T-helper 9 cell (primary cell): ENCODE data around the gene SEMA5A.
"Not testable (repeated sequence)": the region's sequence is repeated elsewhere in the genome, so short reads cannot be mapped to it uniquely, and the experiment has no call there.

Experiments used
- DNase-seq: peaks from one replicate; pipeline ENCODE4 v3.0.0-alpha.2; 2020

The SEMA5A gene

DNA sequence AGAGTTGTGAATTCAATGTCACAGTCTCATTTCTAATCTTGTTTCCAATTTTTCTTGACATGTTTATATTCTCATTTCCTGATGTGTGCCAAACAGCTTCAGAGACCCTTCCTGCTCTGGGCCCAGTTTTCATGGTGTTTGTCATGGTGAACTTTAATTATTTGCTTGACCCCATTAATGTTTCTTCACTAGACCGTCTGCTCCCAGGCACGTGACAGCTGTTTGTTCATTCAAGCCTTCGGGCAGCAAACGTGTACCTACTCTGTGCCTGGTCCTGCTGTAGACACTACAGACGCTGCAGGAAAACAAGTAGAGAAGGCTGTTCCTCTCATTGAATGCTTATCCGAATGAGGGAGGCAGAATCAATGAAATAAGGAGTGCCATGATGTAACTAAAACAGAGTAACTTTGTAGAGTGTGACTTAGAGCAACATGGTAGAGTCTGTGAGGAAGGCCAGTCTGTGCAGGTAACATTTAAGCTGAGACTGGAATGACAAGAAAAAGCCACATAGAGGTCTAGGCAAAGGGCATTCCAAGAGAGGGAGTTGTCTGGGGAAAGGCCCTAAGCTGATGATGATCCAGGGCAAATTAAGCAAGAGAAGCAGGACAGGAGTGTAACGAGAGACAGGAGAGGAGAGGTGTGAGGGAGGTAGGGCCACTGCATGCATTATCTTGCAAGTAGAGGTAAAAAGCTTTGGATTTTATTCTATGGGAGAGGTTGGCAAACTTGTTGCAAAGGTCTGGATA is 191.4 kb downstream of the SEMA5A start:
- DNase-seq = no peak

DNA sequence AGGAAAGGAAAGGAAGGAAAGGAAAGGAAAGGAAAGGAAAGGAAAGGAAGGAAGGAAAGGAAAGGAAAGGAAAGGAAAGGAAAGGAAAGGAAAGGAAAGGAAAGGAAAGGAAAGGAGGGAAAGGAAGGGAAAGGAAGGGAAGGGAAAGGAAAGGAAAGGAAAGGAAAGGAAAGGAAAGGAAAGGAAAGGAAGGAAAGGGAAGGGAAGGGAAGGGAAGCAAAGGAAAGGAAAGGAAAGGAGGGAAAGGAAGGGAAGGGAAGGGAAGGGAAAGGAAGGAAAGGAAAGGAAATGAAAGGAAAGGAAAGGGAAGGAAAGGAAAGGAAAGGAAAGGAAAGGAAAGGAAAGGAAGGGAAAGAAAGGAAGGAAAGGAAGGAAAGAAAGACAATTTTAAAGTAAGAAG is 192.8 kb downstream of the SEMA5A start:
- DNase-seq = not testable (repeated sequence)

DNA sequence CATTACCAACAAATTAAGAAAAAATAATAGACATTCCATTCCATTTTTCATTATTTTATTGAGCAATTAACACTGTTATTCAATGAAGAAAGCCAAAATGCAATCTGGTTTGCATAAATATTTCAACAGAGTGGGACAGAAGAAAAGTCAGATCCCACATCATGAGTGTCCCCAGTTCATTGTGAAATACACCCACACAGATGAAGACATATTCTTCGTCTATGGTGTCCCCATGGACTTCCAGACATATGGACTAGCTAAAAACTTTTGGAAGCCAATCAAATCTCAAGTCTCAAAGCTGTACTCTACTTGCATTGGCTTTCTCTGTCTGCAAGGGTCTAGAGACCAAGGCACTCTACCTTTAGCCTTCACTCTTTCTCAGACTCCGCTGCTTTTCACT is 194.3 kb downstream of the SEMA5A start:
- no peak for DNase-seq

DNA sequence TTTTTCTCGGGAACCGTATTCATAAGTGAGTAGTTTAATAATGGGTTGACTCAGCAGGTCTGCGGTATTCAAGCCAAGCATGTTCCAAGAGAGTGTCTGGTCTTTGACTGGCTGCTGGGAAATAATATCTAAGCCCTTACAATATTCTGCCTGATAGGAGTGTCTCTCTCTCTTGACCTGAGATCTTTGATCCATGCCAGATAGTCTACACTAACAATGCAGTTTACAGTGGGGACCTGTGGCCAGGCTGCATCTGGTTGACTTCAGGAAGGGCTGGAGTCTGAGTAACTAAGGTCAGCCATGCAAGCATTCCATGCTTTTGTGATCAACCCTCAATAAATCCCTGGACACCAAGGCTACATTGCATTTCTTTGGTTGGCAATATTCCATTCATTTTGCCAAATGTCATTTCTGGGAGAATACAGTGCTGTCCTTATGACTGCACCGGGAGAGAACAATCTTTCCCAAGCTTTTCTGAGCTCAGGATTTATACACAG is 195.5 kb downstream of the SEMA5A start:
- DNase-seq = no peak

DNA sequence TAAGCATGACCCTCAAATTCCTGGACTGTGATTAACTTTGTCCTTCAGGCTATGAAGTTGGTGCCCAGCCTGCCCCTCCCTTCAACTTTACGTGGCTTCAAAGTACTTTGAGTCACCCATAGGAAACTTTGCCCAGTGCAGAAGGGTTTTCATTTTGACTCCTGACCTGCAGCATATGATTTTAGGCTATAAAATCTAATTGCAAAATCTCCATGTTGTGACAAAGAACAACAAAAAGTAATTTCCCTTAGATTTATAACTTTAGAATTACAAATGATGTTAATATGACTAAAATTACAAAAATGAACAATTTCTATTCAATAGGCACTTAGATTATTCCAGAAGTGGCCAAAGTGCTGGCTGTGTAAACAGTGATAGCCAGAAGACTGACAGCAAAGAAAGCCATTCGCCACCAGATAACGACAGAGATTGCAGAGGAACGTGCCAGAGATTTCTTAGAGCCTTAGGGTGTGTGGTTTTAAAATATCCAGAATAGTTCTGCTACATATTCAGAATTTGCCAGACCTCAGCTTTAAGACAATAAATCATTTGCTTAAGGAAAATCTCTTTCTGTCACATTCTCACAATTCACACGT is 197.4 kb downstream of the SEMA5A start:
- no peak for DNase-seq

DNA sequence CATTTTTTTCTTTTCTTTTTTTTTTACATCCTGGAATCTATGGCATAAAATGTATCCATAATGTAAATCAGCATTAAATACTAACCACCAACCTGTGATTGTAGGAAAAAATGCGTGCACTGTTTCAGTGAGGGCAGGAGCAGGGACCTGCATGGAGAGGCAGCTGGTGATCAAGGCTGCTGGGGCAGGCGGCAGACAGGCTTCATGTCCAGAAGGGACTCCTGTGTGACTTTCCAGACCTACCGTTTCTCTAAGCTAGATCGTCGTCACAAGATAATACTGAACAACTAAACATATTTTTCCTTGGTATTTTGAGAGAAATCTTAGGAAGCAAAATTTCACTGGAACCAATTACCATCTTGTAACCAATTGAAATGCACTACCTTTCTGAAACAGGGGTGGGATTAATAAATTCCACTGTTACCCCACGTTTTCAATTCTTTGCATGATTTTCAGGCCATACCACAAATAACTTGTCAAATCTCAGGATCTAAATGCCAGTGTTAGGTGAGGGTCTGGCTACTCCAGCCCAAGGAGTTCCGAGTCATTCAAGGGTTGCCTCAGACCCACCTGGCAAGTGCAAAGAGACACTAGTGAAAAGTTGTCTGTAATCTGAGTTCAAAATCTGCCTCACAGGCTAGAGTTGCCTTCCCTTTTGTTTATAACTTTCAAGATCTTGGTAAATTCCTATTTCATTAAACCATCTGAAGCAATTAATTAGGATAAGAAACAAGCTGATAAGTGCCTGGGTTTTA is 198.2 kb downstream of the SEMA5A start:
- DNase-seq = no peak

DNA sequence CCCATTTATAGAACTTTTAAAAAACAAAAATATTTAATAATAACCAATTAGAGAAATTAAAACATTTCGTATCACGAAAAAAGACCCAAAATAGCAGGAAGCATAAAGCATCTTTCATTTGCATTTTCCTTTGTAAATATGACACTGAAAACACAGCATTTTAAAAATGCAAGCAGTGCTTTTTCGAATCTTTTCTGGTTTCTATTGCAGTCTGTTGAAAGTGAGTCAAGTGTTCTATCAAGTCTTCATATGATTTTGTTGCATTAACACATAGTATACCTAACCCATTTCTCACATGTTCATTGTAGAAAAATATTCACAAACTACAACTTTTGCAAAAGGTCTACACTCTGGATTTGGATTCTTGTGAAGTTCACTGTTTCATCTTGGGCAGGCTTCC is 198.8 kb downstream of the SEMA5A start:
- DNase-seq = no peak

DNA sequence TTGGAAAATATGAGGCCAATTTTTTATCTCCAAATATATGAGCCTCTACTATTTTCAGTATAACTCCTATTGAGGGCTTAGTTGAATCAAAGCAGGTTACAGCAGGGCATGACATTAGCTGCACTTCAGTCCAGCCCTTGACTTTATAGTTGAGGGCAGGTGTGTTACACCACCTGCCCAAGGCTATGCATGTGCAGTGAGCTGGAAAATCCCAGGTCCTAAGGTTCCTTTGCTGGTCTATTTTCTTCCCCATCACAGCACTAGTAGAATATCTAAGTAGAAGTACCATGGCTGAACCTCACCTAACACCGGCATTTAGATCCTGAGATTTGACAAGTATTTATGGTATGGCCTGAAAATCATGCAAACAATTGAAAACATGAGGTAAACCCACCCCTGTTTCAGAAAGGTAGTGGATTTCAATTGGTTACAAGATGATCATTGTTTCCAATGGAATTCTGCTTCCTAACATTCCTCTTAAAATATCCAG is 201.1 kb downstream of the SEMA5A start:
- no peak for DNase-seq

DNA sequence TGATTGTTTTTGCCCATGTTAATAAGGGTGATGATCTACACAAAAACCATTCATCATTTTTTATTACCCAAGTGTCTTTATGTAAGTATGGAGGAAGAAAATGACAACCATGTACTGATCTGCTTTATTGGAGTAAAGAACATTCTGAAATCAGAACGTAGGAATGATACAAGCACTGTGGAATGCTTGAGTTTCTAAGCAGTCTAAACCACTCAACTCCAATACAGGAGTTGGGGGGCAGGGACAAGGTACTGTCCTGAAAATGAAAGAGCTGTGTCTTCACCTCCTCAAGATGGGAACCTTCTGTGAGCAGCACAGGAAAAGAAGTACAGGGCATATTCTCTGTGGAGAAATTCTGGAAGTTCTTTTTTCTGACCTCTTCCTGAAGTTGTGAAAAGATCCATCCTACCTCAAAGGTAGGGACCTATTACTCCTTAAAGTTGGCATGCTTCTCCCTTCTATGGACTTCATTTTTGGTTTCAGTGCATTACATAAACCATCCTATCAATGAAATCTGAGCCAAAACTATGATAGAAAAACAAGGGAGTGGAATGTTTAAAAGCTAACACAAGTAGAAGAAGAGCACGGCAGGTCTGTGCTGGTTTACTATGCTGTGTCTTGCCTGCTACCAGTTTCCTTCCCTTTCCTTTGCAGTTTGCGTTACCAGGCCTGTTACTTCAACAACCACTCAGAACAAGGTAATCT is 202.6 kb downstream of the SEMA5A start:
- DNase-seq = no peak

DNA sequence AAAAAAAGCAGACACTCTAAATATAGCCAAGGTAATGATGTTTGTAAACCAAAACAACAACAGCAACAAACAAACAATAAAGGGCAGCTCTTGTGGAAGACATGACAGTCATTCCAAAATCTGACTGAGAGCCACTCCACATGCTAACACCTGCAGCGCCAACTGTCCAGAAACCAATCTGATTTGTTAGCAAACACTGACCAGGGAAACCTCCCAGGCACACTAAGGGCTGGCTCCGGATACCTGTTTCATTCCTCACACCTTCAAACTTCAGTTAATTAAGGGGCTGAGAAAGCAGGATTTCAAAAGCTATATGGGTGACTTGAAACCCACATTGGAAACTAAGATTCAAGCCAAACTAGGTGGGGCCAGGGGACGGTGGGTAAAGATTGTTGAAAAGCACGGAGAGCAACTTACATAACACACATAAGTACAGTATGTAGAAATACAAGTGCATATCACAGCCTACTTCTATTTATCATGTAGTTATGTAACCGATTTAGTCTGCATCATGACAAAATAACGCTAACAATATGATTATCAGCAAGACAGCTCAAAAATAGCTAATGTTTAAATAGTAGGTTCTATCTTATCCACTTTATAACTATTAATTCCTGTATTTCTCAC is 203.6 kb downstream of the SEMA5A start:
- DNase-seq = no peak

DNA sequence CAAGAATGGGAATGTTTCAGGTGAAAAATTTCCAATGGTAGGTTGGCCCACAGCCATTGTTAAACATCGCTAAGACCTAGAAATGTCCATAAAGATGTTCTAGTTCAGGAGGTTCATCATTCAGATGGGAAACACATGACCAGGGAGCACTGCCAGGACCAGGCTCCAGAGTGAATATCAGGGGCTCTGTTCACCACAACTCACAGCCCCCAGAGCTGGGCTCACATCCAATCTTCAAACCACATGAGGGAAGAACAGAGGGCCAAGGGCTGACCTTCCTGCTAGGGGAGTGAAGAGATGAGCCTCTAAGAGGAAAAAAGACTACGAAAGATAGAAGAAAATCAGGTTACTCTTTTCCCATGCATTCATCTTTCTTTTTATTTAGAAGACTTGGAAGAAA is 205.8 kb downstream of the SEMA5A start:
- no peak for DNase-seq

DNA sequence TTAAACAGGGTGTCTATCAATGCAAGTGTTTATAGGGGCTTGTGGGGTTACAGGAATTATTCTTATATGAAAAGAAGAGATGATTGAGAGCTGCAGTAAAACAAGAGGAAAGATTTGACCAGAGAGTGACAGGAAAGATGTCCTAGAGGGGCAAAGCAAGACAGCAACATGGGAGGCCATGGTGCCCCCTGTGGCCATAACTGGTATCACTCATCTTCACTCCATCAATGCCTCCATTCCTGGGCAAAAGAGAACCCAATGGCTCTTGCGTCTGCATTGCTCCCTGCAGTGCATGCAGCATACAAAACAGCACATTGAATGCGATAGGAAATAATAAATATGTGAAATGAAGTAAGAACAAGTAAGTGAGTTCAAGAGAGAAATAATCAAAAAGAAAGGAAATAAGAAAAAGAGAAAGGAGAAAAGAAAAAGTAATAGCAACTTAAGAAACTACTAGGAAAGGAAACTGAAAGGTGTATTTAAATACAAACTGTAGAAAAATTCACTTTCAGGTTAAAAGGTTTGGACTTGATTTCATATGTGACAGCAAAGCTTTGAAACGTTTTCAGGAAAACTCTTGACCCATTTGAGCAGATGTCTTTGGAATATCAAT is 206.6 kb downstream of the SEMA5A start:
- no peak for DNase-seq

DNA sequence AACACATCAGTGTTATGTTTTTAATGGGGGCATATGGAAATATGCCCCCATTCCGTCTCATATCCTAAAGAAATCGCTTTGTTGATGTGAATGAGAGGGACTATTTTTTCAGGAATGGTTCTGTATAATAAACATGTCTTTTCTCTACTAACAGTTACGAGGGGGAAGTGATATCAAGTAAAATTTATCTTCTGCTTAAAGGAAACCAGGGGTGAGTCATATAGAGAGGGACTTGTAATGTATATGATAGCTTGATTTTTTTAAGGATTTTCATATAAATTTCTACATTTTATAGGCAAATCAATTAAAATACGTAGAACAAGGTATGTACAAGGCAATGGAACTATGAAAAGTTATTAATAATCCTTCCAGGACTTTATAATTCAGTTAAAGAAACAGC is 207.1 kb downstream of the SEMA5A start:
- no peak for DNase-seq

DNA sequence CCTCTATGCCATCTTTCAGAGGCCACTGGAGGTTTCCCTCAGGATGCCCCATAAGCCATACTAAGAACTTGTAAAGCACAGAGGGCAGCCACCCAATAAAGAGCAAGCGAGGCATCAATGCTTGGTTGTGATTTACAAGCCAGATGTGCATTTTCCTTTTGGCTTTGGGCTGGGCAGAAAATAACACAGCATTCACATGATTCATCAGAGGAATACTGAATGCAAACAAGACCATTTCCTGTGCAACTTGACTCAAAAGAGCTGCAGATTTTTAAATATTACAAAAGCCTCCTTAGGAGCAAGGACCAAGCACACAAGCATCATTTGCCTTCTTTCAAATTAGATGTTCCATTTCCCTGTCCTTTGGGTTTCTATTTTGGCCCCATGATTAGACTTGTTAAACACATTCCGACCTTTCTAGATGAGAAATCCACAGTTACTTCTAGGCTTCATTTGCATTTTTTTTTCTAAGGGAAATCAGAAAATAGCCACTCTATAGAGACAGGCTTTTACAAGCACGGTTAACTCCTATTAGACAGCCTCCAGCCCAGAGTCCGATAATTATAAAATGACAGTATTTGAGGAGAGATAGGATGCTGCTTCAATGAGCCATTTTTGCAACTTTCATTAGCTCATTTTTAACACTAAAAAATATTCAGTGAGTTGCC is 207.8 kb downstream of the SEMA5A start:
- no peak for DNase-seq

DNA sequence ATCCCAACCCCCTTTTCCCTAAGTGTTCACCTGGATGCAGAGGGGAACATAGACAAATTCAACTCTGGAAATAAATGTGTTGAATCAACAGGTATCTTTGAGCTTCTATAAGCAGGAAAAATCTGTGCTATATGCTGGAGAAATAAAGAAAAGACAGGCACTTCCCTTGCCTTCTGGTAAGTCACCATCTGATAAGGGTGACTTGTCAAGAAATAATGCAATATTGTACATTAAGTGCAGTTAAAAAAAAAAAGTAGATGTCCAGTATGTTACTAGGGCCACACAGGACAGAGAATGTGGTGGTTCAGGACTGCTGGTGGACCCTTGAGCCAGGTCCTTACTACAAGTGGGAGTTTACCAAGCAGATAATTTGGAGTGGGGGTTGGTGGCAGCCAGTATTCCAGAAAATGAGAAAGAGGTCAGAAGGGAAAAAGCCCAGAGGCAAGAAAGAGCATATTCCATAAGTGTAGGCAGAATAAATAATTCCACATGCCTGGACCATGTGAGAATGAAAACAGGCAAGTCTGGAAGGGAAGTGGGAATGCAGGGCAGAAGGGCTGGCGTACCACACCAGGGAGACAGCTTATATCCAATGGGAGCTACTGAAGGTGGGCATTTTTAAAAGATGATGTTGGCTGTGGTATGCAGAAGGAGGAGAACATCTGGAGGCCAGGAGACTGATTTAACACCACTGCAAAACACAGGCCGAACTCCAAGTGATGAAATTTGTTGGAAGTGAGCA is 209.9 kb downstream of the SEMA5A start:
- DNase-seq = no peak

DNA sequence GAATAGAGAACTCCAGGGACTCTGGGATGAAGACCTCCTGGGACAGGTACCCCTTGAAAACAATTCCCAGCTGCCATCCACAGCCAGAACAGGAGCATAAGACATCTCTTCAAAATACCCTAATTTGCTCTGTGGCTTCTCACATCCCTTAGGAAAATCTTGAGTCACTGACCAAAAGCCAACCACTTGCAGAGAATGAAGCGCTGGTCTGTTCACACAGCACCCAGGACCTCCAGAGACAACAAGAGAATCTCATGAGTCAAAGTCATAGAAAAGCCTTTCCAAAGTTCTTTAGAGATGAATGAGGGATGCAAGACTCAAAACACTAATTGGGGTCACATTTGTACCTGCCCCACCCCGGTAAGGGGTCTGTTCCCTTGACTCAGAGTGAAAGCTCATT is 210.6 kb downstream of the SEMA5A start:
- DNase-seq = no peak

DNA sequence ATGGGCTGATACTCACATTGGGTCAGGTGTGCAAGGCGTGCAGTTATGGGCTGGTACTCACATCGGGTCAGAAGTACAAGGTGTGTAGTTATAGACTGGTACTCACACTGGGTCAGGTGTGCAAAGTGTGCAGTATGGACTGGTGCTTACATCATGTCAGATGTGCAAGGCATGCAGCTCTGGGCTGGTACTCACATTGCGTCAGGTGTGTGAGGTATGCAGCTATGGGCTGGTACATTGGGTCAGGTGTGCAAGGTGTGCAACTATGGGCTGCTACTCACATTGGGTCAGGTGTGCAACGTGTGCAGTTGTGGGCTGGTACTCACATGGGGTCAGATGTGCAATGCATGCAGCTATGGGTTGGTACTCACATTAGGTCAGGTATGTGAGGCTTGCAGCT is 213.8 kb downstream of the SEMA5A start:
- DNase-seq = no peak

DNA sequence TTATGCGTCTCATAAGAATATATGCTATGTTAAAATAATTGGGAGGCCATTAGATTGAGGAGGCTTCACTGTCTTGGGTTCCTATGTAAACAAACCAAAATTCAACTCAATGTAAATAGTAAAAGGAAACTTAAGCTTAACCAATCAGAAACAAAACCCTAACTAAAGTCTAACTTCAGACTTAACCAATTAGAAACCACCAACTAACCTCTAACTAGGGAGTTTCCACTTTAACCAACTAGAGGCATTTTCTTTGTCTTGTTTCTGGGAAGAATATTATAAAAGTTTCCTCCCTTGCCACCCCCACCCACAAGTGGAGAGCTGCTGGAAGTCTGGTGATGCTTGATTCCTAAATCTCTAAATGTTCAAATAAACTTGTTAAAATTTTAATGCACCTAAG is 214.5 kb downstream of the SEMA5A start:
- no peak for DNase-seq

DNA sequence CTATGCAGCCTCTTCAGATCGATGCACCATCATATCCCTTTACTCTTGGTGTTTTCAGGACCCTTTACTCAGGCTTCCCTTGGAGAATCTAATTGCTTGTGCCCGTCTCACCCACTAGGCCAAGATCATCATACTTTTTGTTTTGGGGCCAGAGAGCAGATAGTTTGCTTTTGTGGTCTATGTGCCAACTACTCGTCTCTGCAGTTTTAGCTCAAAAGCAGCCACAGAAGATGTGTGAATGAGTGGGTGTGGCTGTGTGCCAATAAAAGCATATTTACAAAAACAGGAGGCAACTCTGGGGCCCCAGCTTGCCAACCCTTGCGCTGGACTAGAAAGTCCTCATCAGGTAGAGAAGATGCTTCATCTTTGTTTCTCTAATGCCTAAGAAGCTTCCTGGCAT is 216.8 kb downstream of the SEMA5A start:
- DNase-seq = no peak

DNA sequence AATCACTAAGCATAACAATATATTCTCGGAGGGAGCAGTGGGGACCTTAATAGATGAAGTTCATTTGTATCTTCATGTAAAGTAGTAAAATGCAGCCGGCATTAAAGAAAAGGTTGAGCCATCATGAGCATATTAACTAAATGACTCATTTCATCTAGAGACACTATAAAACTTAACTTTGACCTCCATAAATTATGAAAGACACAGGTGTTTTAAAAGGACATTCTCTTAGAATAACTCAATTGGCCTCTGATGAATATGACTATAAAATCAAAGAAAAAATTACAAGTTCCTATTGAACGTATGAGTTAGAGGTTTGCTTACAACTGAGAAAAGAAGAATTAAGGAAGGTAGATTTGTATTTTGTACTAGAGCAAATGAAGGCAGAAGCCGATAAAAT is 220.3 kb downstream of the SEMA5A start:
- DNase-seq = no peak
